ENCODE measurements around the gene SHROOM3.

Gene SHROOM3

GRCh38 chr4:76544725-76545124 is 109.7 kb downstream of the SHROOM3 start:
- no peak for DNase-seq

- DNase-seq = peak; percentile 76
Observed at GRCh38 chr4:76545226-76545884, 110.3 kb downstream of the SHROOM3 start.

- no peak for DNase-seq
Observed at GRCh38 chr4:76546327-76546726, 111.3 kb downstream of the SHROOM3 start.

- peak; percentile 92 for DNase-seq
Observed at GRCh38 chr4:76546759-76547742, 112.0 kb downstream of the SHROOM3 start.

GRCh38 chr4:76548704-76549103 is 113.7 kb downstream of the SHROOM3 start:
- no peak for DNase-seq

GRCh38 chr4:76549765-76550164 is 114.7 kb downstream of the SHROOM3 start:
- DNase-seq = no peak

GRCh38 chr4:76550966-76551780 is 116.1 kb downstream of the SHROOM3 start:
- DNase-seq = peak; percentile 35

- DNase-seq = no peak
Observed at GRCh38 chr4:76554630-76555029, 119.6 kb downstream of the SHROOM3 start.

- peak; percentile 36 for DNase-seq
Observed at GRCh38 chr4:76556452-76556851, 121.4 kb downstream of the SHROOM3 start.

GRCh38 chr4:76558396-76559235 is 123.6 kb downstream of the SHROOM3 start:
- peak; percentile 88 for DNase-seq

GRCh38 chr4:76559236-76560071 is 124.4 kb downstream of the SHROOM3 start:
- no peak for DNase-seq

- DNase-seq = peak; percentile 93
Observed at GRCh38 chr4:76562161-76562560, 127.1 kb downstream of the SHROOM3 start.

- peak; percentile 71 for DNase-seq
Observed at GRCh38 chr4:76562836-76563453, 127.9 kb downstream of the SHROOM3 start.

GRCh38 chr4:76563454-76564122 is 128.6 kb downstream of the SHROOM3 start:
- DNase-seq = no peak

GRCh38 chr4:76564123-76564915 is 129.3 kb downstream of the SHROOM3 start:
- peak; percentile 64 for DNase-seq

- peak; percentile 52 for DNase-seq
Observed at GRCh38 chr4:76568262-76568661, 133.2 kb downstream of the SHROOM3 start.

- DNase-seq = no peak
Observed at GRCh38 chr4:76569225-76569624, 134.2 kb downstream of the SHROOM3 start.

- no peak for DNase-seq
Observed at GRCh38 chr4:76569706-76570105, 134.7 kb downstream of the SHROOM3 start.
